ENCODE results near the gene APOL2.

- TF ChIP-seq POLR2A (IDR thresholded peaks at IDR 0.05), result peak in 1 of 2 donors; percentile 14
- no peak for TF ChIP-seq POLR2AphosphoS5 (IDR thresholded peaks at IDR 0.05)
- TF ChIP-seq CTCF (IDR thresholded peaks at IDR 0.05), result peak; percentile 92 to 96
These were observed 47.0 kb upstream of the APOL2 start for GRCh38 chr22:36286096-36286957.

Measured in suprapubic skin (tissue), 4 donors.